ENCODE data around the gene DHRS4L2. TPM values are rescaled to one million over a fixed set of nuclear protein-coding genes. Genes with fewer than 3 reads are reported as not detected.
A peak's percentile ranks its signal among the peaks of the same experiment; 100 is the strongest.
"Not testable (repeated sequence)": the region's sequence is repeated elsewhere in the genome, so short reads cannot be mapped to it uniquely, and the experiment has no call there.

DHRS4L2 gene
- total RNA-seq, 1 experiment from 2014 or later, result 11.1 TPM

DNA sequence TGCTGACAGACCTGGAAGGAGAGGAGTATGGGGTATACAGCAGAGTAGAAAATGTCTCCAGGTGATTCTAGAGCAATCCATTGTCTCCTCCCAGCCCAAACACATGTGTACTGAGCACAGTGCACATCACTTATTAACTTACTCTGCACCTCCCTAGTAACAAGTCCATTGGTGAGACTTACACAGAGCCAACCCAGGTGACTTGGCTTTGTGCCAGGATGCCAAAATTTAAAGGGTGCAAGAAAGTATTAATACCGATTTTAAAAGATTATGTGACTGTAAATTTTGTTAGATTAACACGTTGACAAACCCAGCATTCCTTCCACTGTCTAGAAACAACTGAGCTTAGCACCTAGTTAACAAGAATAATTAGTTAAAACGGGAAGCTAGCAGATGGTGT lies 4.3 kb downstream of the DHRS4L2 start:
- H3K36me3 ChIP-seq; H3K27ac ChIP-seq; H3K4me1 ChIP-seq; DNase-seq; H3K4me3 ChIP-seq; H3K9me3 ChIP-seq (replicated peaks); H3K27me3 ChIP-seq: not testable (repeated sequence)

- not testable (repeated sequence) for H3K4me1 ChIP-seq; DNase-seq; H3K36me3 ChIP-seq; H3K4me3 ChIP-seq; H3K27ac ChIP-seq; H3K27me3 ChIP-seq; H3K9me3 ChIP-seq (replicated peaks)
Measured at GRCh38 chr14:23996009-23996408, 7.3 kb downstream of the DHRS4L2 start.

GRCh38 chr14:23996825-23997224 lies 8.1 kb downstream of the DHRS4L2 start:
- H3K9me3 ChIP-seq (replicated peaks); DNase-seq; H3K4me1 ChIP-seq; H3K27me3 ChIP-seq; H3K4me3 ChIP-seq; H3K27ac ChIP-seq; H3K36me3 ChIP-seq: not testable (repeated sequence)

DNA sequence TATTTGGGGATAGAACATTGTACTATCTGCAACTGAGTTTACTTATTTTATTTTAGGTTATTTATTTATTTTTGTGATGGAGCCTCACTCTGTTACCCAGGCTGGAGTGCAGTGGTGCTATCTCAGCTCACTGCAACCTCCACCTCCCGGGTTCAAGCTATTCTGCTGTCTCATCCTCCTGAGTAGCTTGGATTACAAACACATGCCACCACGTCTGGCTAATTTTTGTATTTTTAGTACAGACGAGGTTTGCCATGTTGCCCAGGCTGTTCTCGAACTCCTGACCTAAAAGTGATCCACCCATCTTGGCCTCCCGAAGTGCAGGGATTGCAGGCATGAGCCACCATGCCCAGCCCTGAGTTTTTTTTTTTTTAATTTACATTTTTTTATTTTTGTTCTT lies 10.9 kb downstream of the DHRS4L2 start:
- not testable (repeated sequence) for H3K4me3 ChIP-seq; H3K4me1 ChIP-seq; H3K27me3 ChIP-seq; H3K36me3 ChIP-seq; DNase-seq; H3K9me3 ChIP-seq (replicated peaks); H3K27ac ChIP-seq

GRCh38 chr14:24001078-24001477 lies 12.3 kb downstream of the DHRS4L2 start:
- H3K27ac ChIP-seq; H3K9me3 ChIP-seq (replicated peaks); DNase-seq; H3K4me1 ChIP-seq; H3K27me3 ChIP-seq; H3K36me3 ChIP-seq; H3K4me3 ChIP-seq: not testable (repeated sequence)

GRCh38 chr14:24001679-24002078 lies 12.9 kb downstream of the DHRS4L2 start:
- H3K4me1 ChIP-seq; H3K36me3 ChIP-seq; H3K9me3 ChIP-seq (replicated peaks); H3K27ac ChIP-seq; H3K4me3 ChIP-seq; DNase-seq; H3K27me3 ChIP-seq: not testable (repeated sequence)

GRCh38 chr14:24006471-24006816 lies 17.7 kb downstream of the DHRS4L2 start:
- H3K4me3 ChIP-seq; H3K9me3 ChIP-seq (replicated peaks); DNase-seq; H3K27ac ChIP-seq; H3K27me3 ChIP-seq; H3K4me1 ChIP-seq; H3K36me3 ChIP-seq: not testable (repeated sequence)

- H3K36me3 ChIP-seq; H3K27me3 ChIP-seq; H3K4me1 ChIP-seq; H3K9me3 ChIP-seq (replicated peaks); H3K27ac ChIP-seq: not testable (repeated sequence)
- H3K4me3 ChIP-seq, result peak overlapping the region; percentile 73
- peak; percentile 62 to 63 for DNase-seq
Measured at GRCh38 chr14:24006817-24007652, 18.3 kb downstream of the DHRS4L2 start.

- Histone ChIP-seq H3K27ac (no peak overlapping the region), H3K36me3 (no peaks in the 10 kb centered on the region), H3K4me1 (no peaks in the 10 kb centered on the region), H3K4me3 (no peak overlapping the region), H3K27me3 (no peaks in the 10 kb centered on the region), H3K9me3 (replicated peaks) (no peaks in the 10 kb centered on the region)
- no peak for DNase-seq
Measured at GRCh38 chr14:24011051-24011450, 22.3 kb downstream of the DHRS4L2 start.

DNA sequence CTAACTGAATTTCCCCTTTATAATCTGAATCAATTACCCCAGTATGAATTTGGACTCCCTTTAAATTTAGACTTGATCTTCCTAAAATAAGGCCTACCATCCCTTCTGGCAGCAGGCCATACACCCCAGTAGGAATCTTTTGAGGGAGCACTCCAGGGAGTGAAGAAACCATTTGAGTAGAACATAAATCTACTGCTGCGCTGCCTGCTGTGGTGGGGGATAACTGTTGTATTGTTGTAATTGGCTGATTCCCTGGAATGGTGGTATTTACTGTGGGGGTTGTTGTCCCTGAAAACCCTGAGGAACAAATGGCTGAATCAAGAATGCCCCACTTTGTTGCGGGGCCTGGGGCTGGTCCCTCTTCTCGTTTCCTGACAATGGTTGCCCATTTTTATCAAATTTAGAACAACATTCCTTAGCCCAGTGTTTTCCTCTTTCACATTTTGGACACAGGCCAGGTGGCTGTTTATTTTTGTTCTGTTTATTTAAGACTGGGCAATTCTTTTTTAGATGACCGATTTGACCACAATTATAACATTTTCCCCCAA lies 24.1 kb downstream of the DHRS4L2 start:
- H3K36me3 ChIP-seq; H3K27me3 ChIP-seq; H3K4me1 ChIP-seq; H3K27ac ChIP-seq; H3K4me3 ChIP-seq; DNase-seq; H3K9me3 ChIP-seq (replicated peaks): not testable (repeated sequence)

DNA sequence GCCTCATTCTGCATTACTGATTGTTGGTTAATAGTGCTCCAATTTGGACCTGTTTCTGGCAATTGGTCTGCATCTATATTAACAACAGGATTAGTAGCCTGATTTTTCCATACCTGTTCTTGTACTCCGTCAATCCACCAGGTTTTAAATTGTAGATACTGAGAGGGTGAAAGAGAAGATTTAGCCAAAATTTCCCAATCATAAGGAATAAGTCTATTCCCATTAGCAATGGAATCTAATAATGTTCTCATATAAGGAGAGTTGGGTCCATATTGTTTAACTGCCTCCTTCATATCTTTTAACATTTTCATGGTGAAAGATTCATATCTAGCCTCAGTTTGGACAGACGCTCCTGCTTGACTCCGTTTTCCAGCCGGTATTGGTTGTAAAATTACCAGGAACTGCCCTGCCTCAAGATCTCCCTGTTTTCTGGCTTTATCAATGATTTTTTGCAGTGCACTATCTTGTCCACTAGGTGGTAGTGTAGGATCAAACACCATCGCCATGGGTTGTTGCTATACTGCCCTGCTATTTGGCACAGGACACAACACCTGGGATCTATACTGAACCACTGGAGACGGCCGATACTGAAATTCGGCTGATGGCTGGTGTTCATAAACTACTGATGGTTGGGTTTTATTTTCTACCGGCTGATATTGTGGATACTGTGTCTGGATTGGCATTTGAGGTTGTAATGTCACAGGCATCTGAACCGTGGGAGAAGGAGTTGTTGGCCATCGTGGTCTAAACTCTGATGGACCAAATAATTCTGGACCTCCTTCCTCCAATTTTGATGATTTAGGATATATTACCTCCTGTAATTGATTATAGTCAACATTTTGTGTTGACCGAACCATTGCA lies 25.2 kb downstream of the DHRS4L2 start:
- DNase-seq, result peak; percentile 48 to 86
- H3K4me3 ChIP-seq, result no peak overlapping the region
- H3K9me3 ChIP-seq (replicated peaks), result no peaks in the 10 kb centered on the region
- H3K36me3 ChIP-seq, result no peaks in the 10 kb centered on the region
- no peak overlapping the region for H3K27ac ChIP-seq
- H3K27me3 ChIP-seq, result no peaks in the 10 kb centered on the region
- H3K4me1 ChIP-seq, result no peaks in the 10 kb centered on the region

DNA sequence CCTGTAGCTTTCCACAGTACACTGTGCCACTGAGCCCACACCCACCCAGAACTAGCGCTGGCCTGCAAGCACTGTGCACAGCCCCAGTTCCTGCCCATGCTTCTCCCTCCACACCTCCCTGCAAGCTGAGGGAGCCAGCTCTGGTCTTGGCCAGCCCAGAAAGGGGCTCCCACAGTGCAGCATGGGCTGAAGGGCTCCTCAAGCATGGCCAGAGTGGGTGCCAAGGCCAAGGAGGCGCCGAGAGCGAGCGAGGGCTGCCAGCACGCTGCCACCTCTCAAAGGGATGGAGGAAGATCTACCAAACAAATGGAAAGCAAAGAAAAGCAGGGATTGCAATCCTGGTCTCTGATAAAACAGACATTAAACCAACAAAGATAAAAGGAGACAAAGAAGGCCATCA lies 27.0 kb downstream of the DHRS4L2 start:
- not testable (repeated sequence) for H3K9me3 ChIP-seq (replicated peaks); H3K27ac ChIP-seq; H3K4me3 ChIP-seq; H3K4me1 ChIP-seq; DNase-seq; H3K27me3 ChIP-seq; H3K36me3 ChIP-seq

GRCh38 chr14:24018978-24019377 lies 30.2 kb downstream of the DHRS4L2 start:
- H3K9me3 ChIP-seq (replicated peaks); H3K36me3 ChIP-seq: not testable (repeated sequence)

GRCh38 chr14:24019944-24020343 lies 31.2 kb downstream of the DHRS4L2 start:
- not testable (repeated sequence) for DNase-seq; H3K4me3 ChIP-seq; H3K9me3 ChIP-seq (replicated peaks); H3K27ac ChIP-seq; H3K36me3 ChIP-seq; H3K27me3 ChIP-seq; H3K4me1 ChIP-seq

More at GRCh38 chr14:24018978-24019377, 30.2 kb downstream of the DHRS4L2 start:
- H3K27me3 ChIP-seq, H3K4me1 ChIP-seq, H3K27ac ChIP-seq, DNase-seq, H3K4me3 ChIP-seq: not testable (repeated sequence)

GRCh38 chr14:24020520-24020919 lies 31.8 kb downstream of the DHRS4L2 start:
- DNase-seq; H3K27me3 ChIP-seq; H3K4me1 ChIP-seq; H3K9me3 ChIP-seq (replicated peaks); H3K27ac ChIP-seq; H3K36me3 ChIP-seq; H3K4me3 ChIP-seq: not testable (repeated sequence)

All from SJCRH30 (cell line).